ENCODE data around the gene ARPC3. TPM values are rescaled to one million over a fixed set of nuclear protein-coding genes. Genes with fewer than 3 reads are reported as not detected.
A peak's percentile ranks its signal among the peaks of the same experiment; 100 is the strongest.
"Not testable (repeated sequence)": the region's sequence is repeated elsewhere in the genome, so short reads cannot be mapped to it uniquely, and the experiment has no call there.

ARPC3 gene
- polyA plus RNA-seq (ENCODE audit: insufficient read length), result 113 TPM

DNA sequence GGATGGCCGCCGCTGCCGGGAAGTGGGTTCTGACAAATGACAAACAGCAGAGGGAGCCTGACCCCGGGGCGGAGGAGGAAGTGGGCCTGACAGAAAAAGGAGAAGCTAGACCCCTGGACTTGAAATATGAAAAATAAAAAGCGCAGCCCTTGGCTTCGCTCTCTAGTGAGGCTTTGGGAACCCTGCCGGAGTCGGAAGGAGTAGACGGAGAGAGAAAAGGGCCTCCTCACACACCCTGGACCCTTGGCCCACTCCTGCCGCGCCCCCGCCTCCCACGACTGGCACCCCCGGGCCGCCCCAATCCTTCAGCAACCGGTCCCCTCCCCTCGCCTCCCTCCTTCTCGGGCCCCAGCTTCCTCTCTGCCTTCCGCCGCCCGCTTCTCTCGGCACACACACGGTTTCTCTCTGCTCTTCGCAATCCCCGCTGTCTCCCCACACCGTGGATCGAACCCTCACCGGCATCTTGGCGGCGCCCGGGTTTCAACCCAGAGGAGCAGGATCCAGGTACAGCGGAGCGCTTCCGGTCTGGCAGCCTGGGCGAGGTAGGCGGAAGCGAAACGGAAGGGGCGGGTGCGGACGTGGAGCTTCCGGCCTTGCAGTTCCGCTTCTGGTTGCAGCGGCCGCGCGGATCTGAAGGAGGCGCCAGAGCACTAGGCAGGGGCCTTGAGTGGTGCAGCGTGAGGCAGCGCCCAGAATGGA lies at the start of gene ARPC3:
TSS of gene ARPC3 (minus strand) at position 539 of the 699 bp plus-strand sequence. CDS start at position 462, 77 bp downstream.
- DNase-seq, result peak; percentile 96

DNA sequence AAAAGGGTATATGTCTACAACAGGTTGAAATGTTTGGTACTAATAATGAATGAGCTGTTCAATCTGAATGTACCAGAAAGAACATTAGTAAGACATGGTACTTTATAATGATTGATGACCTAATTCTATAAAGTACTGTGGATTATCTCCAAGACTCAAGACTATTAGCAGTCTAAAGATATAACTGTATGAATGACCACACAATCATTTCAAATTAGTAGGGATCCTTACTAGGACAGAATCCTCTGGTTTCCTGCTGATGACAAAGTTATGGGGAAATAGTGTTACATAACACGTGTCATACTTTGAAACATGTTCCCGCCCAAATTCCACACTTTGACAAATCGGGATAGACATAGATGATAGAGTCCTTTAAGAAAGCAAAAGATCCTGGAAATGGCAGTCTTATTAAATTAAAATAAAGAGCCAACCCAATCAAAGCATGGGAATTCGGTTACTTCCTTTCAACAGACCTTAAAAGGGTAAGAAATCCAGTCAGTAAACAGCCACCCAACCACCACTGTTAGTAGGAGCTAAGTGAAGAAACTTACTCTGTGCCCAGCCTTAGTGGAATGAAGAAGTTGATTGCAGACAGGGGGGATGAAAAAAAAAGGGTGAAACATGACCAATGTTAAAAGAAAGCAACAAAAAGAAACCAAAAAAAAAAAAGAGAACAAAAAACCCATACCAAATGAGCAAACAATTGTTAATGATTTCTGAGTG lies 49.0 kb upstream of the ARPC3 start:
- no peak for DNase-seq

- no peak for DNase-seq
Observed at GRCh38 chr12:110475426-110475825, 25.3 kb upstream of the ARPC3 start.

- DNase-seq, result peak; percentile 97
Observed at GRCh38 chr12:110468214-110469048, 18.3 kb upstream of the ARPC3 start, which contains the start of the genes FAM216A and GPN3. Gene FAM216A (plus strand): TSS chr12:110468845. CDS start chr12:110468876, 31 bp downstream. Gene GPN3 (minus strand): TSS chr12:110468257. CDS start chr12:110468203, 54 bp downstream.

DNA sequence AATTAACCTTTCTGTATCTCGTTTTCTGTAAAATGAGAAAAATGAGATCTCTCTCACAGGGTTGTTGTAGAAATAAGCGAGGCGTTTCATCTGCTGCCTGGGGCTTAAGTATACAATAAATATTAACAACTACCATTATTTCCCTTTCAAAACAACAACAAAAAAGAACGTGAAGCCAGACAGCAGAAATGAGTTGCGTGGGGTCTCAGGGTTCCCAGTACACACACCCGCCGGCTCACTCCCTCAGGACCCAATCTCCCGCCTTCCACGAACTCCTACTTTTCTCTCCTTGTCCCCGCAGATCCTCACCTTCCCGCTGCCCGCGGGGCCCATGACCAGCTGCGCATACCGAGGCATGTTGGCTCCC lies 17.7 kb upstream of the ARPC3 start:
- no peak for DNase-seq

DNA sequence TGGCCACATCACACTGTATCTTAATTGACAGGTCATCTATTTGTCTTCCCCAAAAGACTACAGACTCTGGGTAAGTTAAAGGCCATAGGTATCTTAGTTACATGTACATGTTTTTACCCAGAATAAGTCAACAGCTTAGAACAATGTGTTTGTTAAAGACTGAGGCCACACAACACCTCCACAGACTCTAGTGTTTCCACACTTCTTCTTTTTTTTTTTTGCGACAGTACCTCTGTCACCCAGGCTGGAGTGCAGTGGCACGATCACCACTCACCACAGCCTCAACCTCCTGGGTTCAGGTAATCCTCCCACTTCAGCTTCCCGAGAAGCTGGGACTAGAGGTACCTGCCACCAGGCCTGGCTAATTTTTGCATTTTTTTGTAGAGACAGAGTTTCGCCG lies 16.7 kb upstream of the ARPC3 start:
- DNase-seq, result no peak

GRCh38 chr12:110465765-110466164 lies 15.6 kb upstream of the ARPC3 start:
- DNase-seq, result not testable (repeated sequence)

DNA sequence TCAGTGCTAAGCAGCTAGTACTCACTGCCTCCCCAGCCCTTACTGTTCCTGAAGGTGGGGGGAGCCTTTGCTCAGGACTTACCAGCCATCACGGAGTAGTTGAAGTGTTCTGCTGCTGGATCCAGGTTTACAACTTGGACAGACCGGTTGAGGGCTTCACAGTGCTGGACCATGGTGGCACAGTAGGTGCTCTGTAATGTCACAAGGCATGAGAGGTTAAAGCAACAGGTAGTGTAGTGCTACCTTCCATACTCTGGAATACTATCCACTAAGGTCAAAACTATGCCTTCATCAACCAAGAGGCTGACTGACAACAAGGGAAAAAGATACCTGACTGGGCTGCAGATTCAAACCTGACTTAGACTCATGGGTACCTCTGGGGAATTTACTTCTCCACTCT lies 14.9 kb upstream of the ARPC3 start:
- no peak for DNase-seq

DNA sequence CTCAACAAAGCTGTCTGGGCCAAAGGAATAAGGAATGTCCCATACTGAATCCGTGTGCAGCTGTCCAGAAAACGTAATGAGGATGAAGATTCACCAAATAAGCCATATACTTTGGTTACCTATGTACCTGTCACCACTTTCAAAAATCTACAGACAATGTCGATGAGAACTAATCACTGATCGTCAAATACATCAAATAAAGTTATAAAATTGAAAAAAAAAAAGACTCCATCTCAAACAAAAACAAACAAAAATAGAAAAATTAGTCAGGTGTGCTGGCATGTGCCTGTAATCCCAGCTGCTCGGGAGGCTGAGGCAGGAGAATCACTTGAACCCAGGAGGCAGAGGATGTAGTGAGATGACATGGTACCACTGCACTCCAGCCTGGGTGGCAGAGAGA lies 11.1 kb upstream of the ARPC3 start:
- DNase-seq, result not testable (repeated sequence)

- DNase-seq, result no peak
Observed at GRCh38 chr12:110458756-110459155, 8.6 kb upstream of the ARPC3 start.

- DNase-seq, result no peak
Observed at GRCh38 chr12:110453569-110454296, 3.6 kb upstream of the ARPC3 start.

- DNase-seq, result no peak
Observed at GRCh38 chr12:110451263-110451662, 1.1 kb upstream of the ARPC3 start.

DNA sequence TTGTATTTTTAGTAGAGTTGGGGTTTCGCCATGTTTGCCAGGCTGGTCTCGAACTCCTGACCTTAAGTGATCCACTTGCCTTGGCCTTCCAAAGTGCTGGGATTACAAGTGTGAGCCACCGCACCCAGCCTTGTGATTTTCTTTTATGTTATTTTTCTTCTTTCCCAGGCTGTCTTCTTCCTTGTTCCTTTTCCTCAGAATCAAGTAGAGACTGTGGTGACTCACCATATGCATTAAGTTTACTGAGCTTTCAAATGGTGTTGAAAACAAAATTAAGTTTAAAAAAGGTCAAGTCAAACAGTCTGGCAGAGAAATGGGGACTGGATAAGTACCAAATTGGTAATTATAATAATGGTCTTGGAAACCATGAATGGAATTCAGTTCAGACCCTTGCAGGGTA lies 5.7 kb downstream of the ARPC3 start:
- DNase-seq, result no peak

DNA sequence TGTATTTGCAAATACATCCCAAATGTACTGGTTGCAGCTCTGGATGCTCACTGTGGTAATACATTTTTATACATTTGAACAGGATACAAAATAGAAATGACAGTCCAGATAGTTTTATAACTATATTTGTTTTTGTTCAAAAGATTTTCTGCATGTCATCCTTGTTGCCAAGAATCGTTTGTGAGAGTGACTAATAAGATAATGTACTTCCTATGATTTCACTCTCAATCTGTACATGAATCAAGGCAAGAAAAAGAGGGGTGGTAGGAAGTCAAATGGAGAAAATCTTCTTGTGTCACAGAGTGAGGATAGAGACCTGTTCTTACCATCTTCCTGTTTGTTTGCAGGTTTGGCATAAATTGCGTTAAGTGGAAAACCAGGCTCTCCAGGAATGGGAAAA lies 13.9 kb downstream of the ARPC3 start:
- DNase-seq, result no peak

- DNase-seq, result no peak
Observed at GRCh38 chr12:110431957-110432587, 18.1 kb downstream of the ARPC3 start.

DNA sequence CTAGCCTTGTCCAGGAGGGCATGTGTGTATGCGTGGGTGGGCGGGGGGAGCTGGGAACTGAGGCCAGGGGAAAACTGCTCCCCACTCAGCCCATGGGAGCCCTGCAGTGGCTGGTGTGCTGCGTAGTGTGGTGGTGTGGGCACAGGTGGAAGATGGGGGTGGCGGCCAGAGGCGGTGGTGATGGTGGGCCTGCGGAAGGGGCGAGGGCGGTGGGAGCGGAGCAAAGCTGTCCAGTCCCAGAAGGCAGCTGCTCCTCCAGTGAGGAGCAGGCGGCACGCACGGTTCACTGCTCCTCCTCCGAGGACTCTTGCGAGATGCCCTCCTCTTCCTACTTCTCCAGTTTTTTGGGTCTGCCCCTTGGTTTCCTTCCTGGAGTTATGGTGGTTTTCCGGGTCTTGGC lies 20.5 kb downstream of the ARPC3 start:
- DNase-seq, result not testable (repeated sequence)

DNA sequence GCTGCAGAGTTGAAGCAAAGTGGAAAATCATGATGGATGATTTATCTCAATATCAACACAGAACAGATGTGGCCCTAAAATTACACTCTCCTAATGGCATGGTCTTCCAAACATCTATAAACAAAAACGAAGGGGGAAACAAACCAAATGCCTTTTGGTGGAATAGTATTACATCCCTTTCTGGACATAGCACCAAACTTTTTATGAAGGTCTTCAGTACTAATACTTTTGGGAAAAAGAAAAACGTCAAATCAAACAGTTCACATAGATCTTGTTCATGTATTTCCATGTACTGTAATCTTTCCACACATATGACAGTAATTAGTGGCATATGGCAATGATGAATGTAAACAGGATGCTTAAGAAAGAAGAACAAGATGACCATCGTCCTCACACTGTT lies 23.7 kb downstream of the ARPC3 start:
- DNase-seq, result no peak

- no peak for DNase-seq
Observed at GRCh38 chr12:110424237-110424636, 25.9 kb downstream of the ARPC3 start.

DNA sequence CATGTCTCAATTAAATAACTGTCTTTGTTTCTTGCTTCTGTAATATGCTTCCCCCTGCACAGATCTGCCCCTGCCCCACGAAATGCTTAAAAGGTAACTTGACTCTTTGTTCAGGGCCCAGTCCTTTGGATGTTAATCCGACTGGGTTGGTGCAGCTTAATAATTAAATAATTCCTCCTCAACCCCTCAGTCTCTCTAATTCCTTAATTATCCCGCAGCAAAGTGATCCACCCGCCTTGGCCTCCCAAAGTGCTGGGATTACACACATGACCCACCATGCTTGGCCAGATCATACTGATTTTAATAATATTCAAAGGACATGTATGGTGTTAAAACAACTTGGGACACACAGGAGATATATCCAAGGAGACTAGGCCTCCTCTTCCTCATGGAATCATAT lies 28.4 kb downstream of the ARPC3 start:
- DNase-seq, result no peak

- DNase-seq, result no peak
Observed at GRCh38 chr12:110421159-110421661, 28.9 kb downstream of the ARPC3 start.

- DNase-seq, result not testable (repeated sequence)
Observed at GRCh38 chr12:110420644-110421043, 29.5 kb downstream of the ARPC3 start.

DNA sequence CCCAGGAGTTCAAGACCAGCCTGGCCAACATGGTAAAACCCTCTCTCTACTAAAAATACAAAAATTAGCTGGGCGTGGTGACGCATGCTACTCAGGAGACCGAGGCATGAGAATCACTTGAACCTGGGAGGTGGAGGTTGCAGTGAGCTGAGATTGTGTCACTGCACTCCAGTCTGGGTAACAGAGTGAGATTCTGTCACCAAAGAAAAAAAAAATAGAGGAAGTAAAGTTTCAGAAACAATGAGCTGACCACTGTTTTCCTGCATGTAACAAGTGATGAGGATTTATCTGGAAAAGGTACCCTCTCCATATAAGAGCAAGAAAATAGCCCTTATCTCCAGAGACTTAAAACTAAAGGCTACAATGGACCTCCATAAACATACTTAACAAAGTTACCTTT lies 33.0 kb downstream of the ARPC3 start:
- not testable (repeated sequence) for DNase-seq
